Purkinje cell (primary cell): Measurements from ENCODE around the gene TCP11L1. TPM values are rescaled to one million over a fixed set of nuclear protein-coding genes. Genes with fewer than 3 reads are reported as not detected.

Experiments
- polyA plus RNA-seq: library from polyadenylated mRNA; unstranded; fragments of >200 nt; fragmentation: Nextera tagmentation; gene quantifications from 2 replicates; pipeline ENCODE4 v1.2.1, GENCODE V29; 2014

TCP11L1 gene
- 6.5 and 6.7 TPM in 2 replicates for polyA plus RNA-seq

DNA sequence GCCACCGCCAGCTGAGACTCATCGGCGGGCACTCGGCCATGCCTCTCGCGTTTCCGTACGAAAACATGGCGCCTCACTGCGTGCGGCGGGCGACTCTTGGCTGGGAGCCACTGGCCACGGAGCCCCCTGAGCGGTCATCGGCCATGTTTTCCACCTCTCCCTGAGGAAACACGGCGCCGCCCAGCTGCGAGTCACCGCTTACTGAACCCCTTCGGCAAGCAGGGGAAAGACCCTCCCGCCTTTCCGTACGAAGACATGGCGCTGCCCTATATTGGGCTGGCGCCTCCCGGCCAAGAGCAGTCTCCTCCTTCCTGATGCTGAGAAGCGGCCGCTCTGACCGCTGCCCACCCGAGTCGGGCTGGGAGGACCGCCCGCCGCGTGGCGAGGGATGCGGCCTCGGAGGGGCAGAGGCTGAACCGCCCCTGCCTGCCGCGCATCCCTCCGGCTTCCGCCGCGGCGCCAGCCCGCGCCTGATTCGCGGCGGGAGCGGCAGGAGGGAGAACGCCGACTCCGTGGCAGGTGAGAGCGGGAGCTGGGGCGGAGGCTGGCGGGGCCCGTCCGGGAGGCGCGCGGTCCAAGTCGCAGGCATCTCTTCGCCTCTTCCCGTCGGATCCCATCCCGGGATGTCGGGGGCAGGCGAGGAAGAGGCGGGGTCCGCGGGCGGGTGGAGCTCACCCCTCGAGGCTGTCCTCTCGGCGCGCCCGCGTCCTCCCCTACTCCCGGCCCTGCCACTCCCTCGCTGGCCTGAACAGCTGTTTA lies at the start of gene TCP11L1:
Gene TCP11L1, plus strand, starts transcription at position 299 of the 759 bp plus-strand sequence. CDS start 4,202 bp downstream, outside the sequence.

GRCh38 chr11:33015621-33016551 lies 23.5 kb upstream of the TCP11L1 start, which contains the start of gene DEPDC7:
Gene DEPDC7, plus strand, starts transcription at chr11:33015878. Its CDS starts 78 bp downstream, at chr11:33015956.

Other genes with a start within 250 kb of the TCP11L1 start
- gene CCDC73, start 244.9 kb upstream of the TCP11L1 start, polyA plus RNA-seq, result 0.40 and 0.91 TPM in 2 replicates
- gene PRRG4, start 209.6 kb upstream of the TCP11L1 start, polyA plus RNA-seq, result 0.07 and 0.36 TPM in 2 replicates
- gene QSER1, start 146.8 kb upstream of the TCP11L1 start, polyA plus RNA-seq, result 2.2 and 4.9 TPM in 2 replicates
- gene DEPDC7, start 23.7 kb upstream of the TCP11L1 start, polyA plus RNA-seq, result 0.95 TPM in 1 of 2 replicates, not detected in the other
- gene CSTF3, start 121.9 kb downstream of the TCP11L1 start, polyA plus RNA-seq, result 55.1 and 83.8 TPM in 2 replicates
- gene HIPK3, start 217.8 kb downstream of the TCP11L1 start, polyA plus RNA-seq, result 11.4 and 13.3 TPM in 2 replicates